SK-N-SH (cell line): ENCODE measurements around the gene TACR2.

Source experiments
- CTCF ChIP-seq: fragments of 200-600 bp; sonication (generic); IDR thresholded peaks from 2 replicates; pipeline ENCODE4 v1.6.1; 2017; ENCODE audit warnings: antibody characterized with exemption, mild to moderate bottlenecking, moderate library complexity
- EP300 ChIP-seq, 2 experiments: IDR thresholded peaks; 2 replicates each; pipeline versions ENCODE4 v1.4.0 to v1.6.1; 2012; ENCODE audit warnings: borderline replicate concordance in 1 of 2, low read depth in 1 of 2, low read length in 1 of 2
- MEF2A ChIP-seq: IDR thresholded peaks from 2 replicates; pipeline ENCODE4 v1.4.0; 2012; ENCODE audit warnings: low read depth, borderline replicate concordance
- RAD21 ChIP-seq: IDR thresholded peaks from 2 replicates; pipeline ENCODE4 v1.6.1; 2012; ENCODE audit warnings: mild to moderate bottlenecking, low read length
- RFX5 ChIP-seq: IDR thresholded peaks from 2 replicates; pipeline ENCODE4 v1.6.1; 2012; ENCODE audit warnings: mild to moderate bottlenecking, improper control_type of control experiment, low read length

GRCh38 chr10:69417542-69417941 is 824 bp upstream of the TACR2 start:
- TF ChIP-seq CTCF (no peak), MEF2A (no peak), RAD21 (no peak), RFX5 (no peak), EP300 (IDR thresholded peaks at IDR 0.05; ENCODE audit: borderline replicate concordance in 1 of 2, low read depth in 1 of 2, low read length in 1 of 2) (no peak)
